Gastroesophageal sphincter (tissue), 4 donors: ENCODE measurements around the gene DENND4C. TPM values are rescaled to one million over a fixed set of nuclear protein-coding genes. Genes with fewer than 3 reads are reported as not detected.

ENCODE experiments used
- ATAC-seq: fragments of 150-250 bp; one replicate; pipeline ENCODE4 v1.9.1; 2016; ENCODE audit warnings: mild to moderate bottlenecking, moderate library complexity
- H3K27ac ChIP-seq, 4 donors: fragments of 200-600 bp; sonication (generic) in 3 of 4; 1 replicate in 3 of 4; 2 replicates in 1 of 4; pipeline ENCODE4 v1.5.1; 2016 to 2019
- H3K27me3 ChIP-seq: fragments of 200-600 bp; sonication (generic); one replicate; pipeline ENCODE4 v1.5.1; 2019
- H3K36me3 ChIP-seq, 2 donors: fragments of 200-600 bp; sonication (generic); one replicate each; pipeline ENCODE4 v1.5.1; 2019; ENCODE audit warnings: control low read depth in 1 of 2
- H3K4me1 ChIP-seq, 3 donors: fragments of 200-600 bp; sonication (generic); 1 replicate in 2 of 3; 2 replicates in 1 of 3; pipeline ENCODE4 v1.5.1; 2016 to 2019; ENCODE audit warnings: control low read depth in 2 of 3
- H3K4me3 ChIP-seq, 2 donors: fragments of 200-600 bp; sonication (generic); one replicate each; pipeline ENCODE4 v1.5.1; 2019; ENCODE audit warnings: mild to moderate bottlenecking in 1 of 2, moderate library complexity in 1 of 2
- H3K9me3 ChIP-seq, 3 donors: fragments of 200-600 bp; sonication (generic); one replicate each; pipeline ENCODE4 v1.5.1; 2017 to 2019; ENCODE audit warnings: control low read depth in 2 of 3
- EP300 ChIP-seq: sonication (generic); formaldehyde crosslinking; IDR thresholded peaks from one replicate; pipeline ENCODE4 v1.6.1; 2017; ENCODE audit warnings: antibody characterized with exemption, mild to moderate bottlenecking
- POLR2A ChIP-seq, 2 donors: fragments of 450-650 bp; IDR thresholded peaks; one replicate each; pipeline ENCODE4 v1.6.1; 2017; ENCODE audit warnings: antibody characterized with exemption in 2 of 2, mild to moderate bottlenecking in 2 of 2, moderate library complexity in 1 of 2
- POLR2AphosphoS5 ChIP-seq: sonication (generic); formaldehyde crosslinking; IDR thresholded peaks from one replicate; pipeline ENCODE4 v1.6.1; 2017; ENCODE audit warnings: antibody characterized with exemption
- WGBS, 2 donors: methylation state at CpG; one replicate each; pipeline ENCODE4 v1.1.5; 2018; ENCODE audit warnings: low coverage in 1 of 2; 5-methylcytosine and 5-hydroxymethylcytosine counted together
- total RNA-seq, 4 donors: library from RNA; depleted of rRNA; stranded (reverse); fragments of >200 nt; gene quantifications; one replicate each; pipeline ENCODE4 v1.1.0, GENCODE V29; 2016
- TF ChIP-seq, protein P1 (sequence below), 4 experiments: fragments of 200-600 bp in 2 of 4; fragments of 450-650 bp in 2 of 4; sonication (generic) in 1 of 4; IDR thresholded peaks; one replicate each; pipeline ENCODE4 v1.5.1; 2017 to 2019; ENCODE audit warnings: antibody characterized with exemption in 4 of 4, mild to moderate bottlenecking in 2 of 4, moderate library complexity in 2 of 4

The DENND4C gene
- total RNA-seq, 4 donors from 2014 or later, result 72.9 to 117 (median 81.9) TPM

GRCh38 chr9:19208653-19209052 lies 21.8 kb upstream of the DENND4C start:
- no peak overlapping the region for H3K27ac ChIP-seq
- 73 to 86% methylated on average over 1 of the region's 1 CpG for WGBS, 2 donors

GRCh38 chr9:19209188-19209587 lies 21.3 kb upstream of the DENND4C start:
- H3K27me3 ChIP-seq, result no peaks in the 10 kb centered on the region
- no peak overlapping the region for H3K4me3 ChIP-seq
- ATAC-seq, result no peak
- H3K9me3 ChIP-seq, result no peaks in the 10 kb centered on the region
- TF ChIP-seq POLR2A (IDR thresholded peaks at IDR 0.05) (no peak), POLR2AphosphoS5 (no peak), EP300 (no peak)
- TF ChIP-seq, protein P1, sequence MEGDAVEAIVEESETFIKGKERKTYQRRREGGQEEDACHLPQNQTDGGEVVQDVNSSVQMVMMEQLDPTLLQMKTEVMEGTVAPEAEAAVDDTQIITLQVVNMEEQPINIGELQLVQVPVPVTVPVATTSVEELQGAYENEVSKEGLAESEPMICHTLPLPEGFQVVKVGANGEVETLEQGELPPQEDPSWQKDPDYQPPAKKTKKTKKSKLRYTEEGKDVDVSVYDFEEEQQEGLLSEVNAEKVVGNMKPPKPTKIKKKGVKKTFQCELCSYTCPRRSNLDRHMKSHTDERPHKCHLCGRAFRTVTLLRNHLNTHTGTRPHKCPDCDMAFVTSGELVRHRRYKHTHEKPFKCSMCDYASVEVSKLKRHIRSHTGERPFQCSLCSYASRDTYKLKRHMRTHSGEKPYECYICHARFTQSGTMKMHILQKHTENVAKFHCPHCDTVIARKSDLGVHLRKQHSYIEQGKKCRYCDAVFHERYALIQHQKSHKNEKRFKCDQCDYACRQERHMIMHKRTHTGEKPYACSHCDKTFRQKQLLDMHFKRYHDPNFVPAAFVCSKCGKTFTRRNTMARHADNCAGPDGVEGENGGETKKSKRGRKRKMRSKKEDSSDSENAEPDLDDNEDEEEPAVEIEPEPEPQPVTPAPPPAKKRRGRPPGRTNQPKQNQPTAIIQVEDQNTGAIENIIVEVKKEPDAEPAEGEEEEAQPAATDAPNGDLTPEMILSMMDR (IDR thresholded peaks at IDR 0.05), result no peak
- WGBS, 2 donors, result 23 to 71% methylated on average over 4 of the region's 4 CpGs
- H3K4me1 ChIP-seq, result no peaks in the 10 kb centered on the region
- no peak overlapping the region for H3K27ac ChIP-seq
- H3K36me3 ChIP-seq, result no peaks in the 10 kb centered on the region

More at GRCh38 chr9:19208653-19209052, 21.8 kb upstream of the DENND4C start:
- no peaks in the 10 kb centered on the region for H3K9me3 ChIP-seq
- TF ChIP-seq POLR2A (IDR thresholded peaks at IDR 0.05) (no peak), POLR2AphosphoS5 (no peak), EP300 (no peak)
- TF ChIP-seq, protein P1 (IDR thresholded peaks at IDR 0.05), result no peak
- no peaks in the 10 kb centered on the region for H3K4me1 ChIP-seq
- ATAC-seq, result no peak
- no peaks in the 10 kb centered on the region for H3K27me3 ChIP-seq
- H3K4me3 ChIP-seq, result no peak overlapping the region
- no peaks in the 10 kb centered on the region for H3K36me3 ChIP-seq

GRCh38 chr9:19213823-19214222 lies 16.7 kb upstream of the DENND4C start:
- Histone ChIP-seq H3K4me1 (no peaks in the 10 kb centered on the region), H3K9me3 (no peaks in the 10 kb centered on the region), H3K27me3 (no peaks in the 10 kb centered on the region), H3K4me3 (no peak overlapping the region), H3K27ac (no peak overlapping the region), H3K36me3 (no peaks in the 10 kb centered on the region)
- 86 to 100% methylated on average over 3 of the region's 3 CpGs for WGBS, 2 donors
- ATAC-seq, result no peak
- TF ChIP-seq POLR2A (IDR thresholded peaks at IDR 0.05) (no peak), EP300 (no peak)
- TF ChIP-seq, protein P1 (IDR thresholded peaks at IDR 0.05), result no peak

GRCh38 chr9:19216466-19216865 lies 14.0 kb upstream of the DENND4C start:
- H3K4me3 ChIP-seq, result no peak overlapping the region
- TF ChIP-seq, protein P1 (IDR thresholded peaks at IDR 0.05), result no peak
- no peaks in the 10 kb centered on the region for H3K27me3 ChIP-seq
- no peaks in the 10 kb centered on the region for H3K9me3 ChIP-seq
- no peak overlapping the region for H3K27ac ChIP-seq
- 52 to 90% methylated on average over 2 of the region's 2 CpGs for WGBS, 2 donors
- H3K36me3 ChIP-seq, result no peaks in the 10 kb centered on the region
- H3K4me1 ChIP-seq, result no peaks in the 10 kb centered on the region
- ATAC-seq, result no peak

- 20 to 69% methylated on average over 1 to 6 of the region's 10 CpGs for WGBS, 2 donors
- no peak for ATAC-seq
- H3K27me3 ChIP-seq, result no peaks in the 10 kb centered on the region
- no peak overlapping the region for H3K27ac ChIP-seq
- no peaks in the 10 kb centered on the region for H3K4me1 ChIP-seq
- TF ChIP-seq POLR2A (IDR thresholded peaks at IDR 0.05) (no peak), EP300 (no peak), POLR2AphosphoS5 (no peak)
- TF ChIP-seq, protein P1 (IDR thresholded peaks at IDR 0.05), result no peak
- H3K9me3 ChIP-seq, result no peaks in the 10 kb centered on the region
- no peaks in the 10 kb centered on the region for H3K36me3 ChIP-seq
- H3K4me3 ChIP-seq, result no peak overlapping the region
Measured at GRCh38 chr9:19221326-19221725, 9.2 kb upstream of the DENND4C start.
